Endothelial cell of umbilical vein (primary cell): ENCODE data around the gene FBXO4. TPM values are rescaled to one million over a fixed set of nuclear protein-coding genes. Genes with fewer than 3 reads are reported as not detected.

Experiments
- BruUV-seq: library from RNA; stranded (reverse); fragments of 400-500 nt; replicated peaks from 2 replicates; lab custom pipeline; 2021; lab: Mats Ljungman, UMichigan
- CTCF ChIA-PET: fragments of 300-600, 350-600 bp; sonication (Branson Sonifier 250); formaldehyde crosslinking; loops from one replicate; lab custom pipeline; 2021; ENCODE audit warnings: antibody characterized with exemption, inconsistent platforms; lab: Charles Lee
- POLR2A ChIA-PET: fragments of 300-600, 350-600 bp; sonication (Branson Sonifier 250); formaldehyde crosslinking; loops from one replicate; lab custom pipeline; 2021; ENCODE audit warnings: antibody characterized with exemption, inconsistent platforms; lab: Charles Lee
- DNase-seq: peaks from one replicate; pipeline ENCODE4 v3.0.0-alpha.2; 2011; ENCODE audit warnings: low read depth, low spot score
- FAIRE-seq: peaks from 2 replicates; lab custom pipeline; 2011; peaks lifted over from hg19 to GRCh38; lab: Jason Lieb, UNC
- H2AFZ ChIP-seq: 2 replicates; pipeline ENCODE4 v1.6.0; 2012; ENCODE audit warnings: low read depth, low read length, control low read depth, inconsistent platforms
- H3K27ac ChIP-seq: 2 replicates; pipeline ENCODE4 v1.5.1; 2011; ENCODE audit warnings: low read depth, mild to moderate bottlenecking, control low read depth, low read length, moderate library complexity; ENCODE audit not compliant: insufficient read depth
- H3K27me3 ChIP-seq, 2 experiments: 2 replicates each; pipeline versions ENCODE4 v1.6.0 to v1.6.1; 2011; ENCODE audit warnings: low read length in 2 of 2, mixed read lengths in 1 of 2; ENCODE audit not compliant: control insufficient read depth in 2 of 2, insufficient read depth in 2 of 2
- H3K36me3 ChIP-seq, 2 experiments: 2 replicates in 1 of 2; 3 replicates in 1 of 2; pipeline ENCODE4 v1.5.1; 2011; ENCODE audit warnings: low read length in 2 of 2, mild to moderate bottlenecking in 1 of 2, moderate library complexity in 1 of 2; ENCODE audit not compliant: control insufficient read depth in 2 of 2, insufficient read depth in 2 of 2; ENCODE audit errors: extremely low read depth in 1 of 2
- H3K4me1 ChIP-seq: 3 replicates; pipeline ENCODE4 v1.5.1; 2011; ENCODE audit warnings: mild to moderate bottlenecking, low read length; ENCODE audit not compliant: control insufficient read depth, insufficient read depth; ENCODE audit errors: extremely low read depth
- H3K4me2 ChIP-seq: 2 replicates; pipeline ENCODE4 v1.6.1; 2011; ENCODE audit warnings: low read length, control low read depth, mixed read lengths; ENCODE audit not compliant: insufficient read depth
- H3K4me3 ChIP-seq, 3 experiments: fragments of 200-600 bp in 1 of 3; sonication (generic), shearing (Covaris generic) in 1 of 3; replicated peaks in 1 of 3; 2 replicates each; pipeline ENCODE4 v1.5.1; 2011 to 2016; ENCODE audit warnings: control low read depth in 3 of 3, low read length in 3 of 3, mild to moderate bottlenecking in 2 of 3, inconsistent platforms in 1 of 3, low read depth in 1 of 3, moderate library complexity in 1 of 3; ENCODE audit not compliant: insufficient read depth in 1 of 3
- H3K79me2 ChIP-seq: 2 replicates; pipeline ENCODE4 v1.6.0; 2012; ENCODE audit warnings: low read length, inconsistent platforms; ENCODE audit not compliant: control insufficient read depth, insufficient read depth
- H3K9ac ChIP-seq: replicated peaks from 2 replicates; pipeline ENCODE3; 2011; ENCODE audit warnings: low read length, control low read depth; ENCODE audit not compliant: insufficient read depth; ENCODE audit errors: extremely low read depth
- H3K9me1 ChIP-seq: replicated peaks from 3 replicates; pipeline ENCODE4 v1.6.0; 2011; ENCODE audit warnings: mild to moderate bottlenecking, low read length; ENCODE audit not compliant: control insufficient read depth, insufficient read depth; ENCODE audit errors: extremely low read depth
- H3K9me3 ChIP-seq: replicated peaks from 2 replicates; pipeline ENCODE4 v1.5.1; 2012; ENCODE audit warnings: low read length, inconsistent platforms; ENCODE audit not compliant: control insufficient read depth, insufficient read depth
- H4K20me1 ChIP-seq: replicated peaks from 2 replicates; pipeline ENCODE3; 2011; ENCODE audit warnings: mild to moderate bottlenecking, low read length; ENCODE audit not compliant: control insufficient read depth, insufficient read depth; ENCODE audit errors: extremely low read depth
- CTCF ChIP-seq, 2 donors: IDR thresholded peaks; 1 replicate in 1 of 2; 2 replicates in 1 of 2; pipeline ENCODE4 v1.5.1; 2011; ENCODE audit warnings: low read length in 2 of 2, mild to moderate bottlenecking in 2 of 2, moderate library complexity in 2 of 2, control low read depth in 1 of 2, inconsistent platforms in 1 of 2, low read depth in 1 of 2; ENCODE audit not compliant: insufficient read depth in 1 of 2; ENCODE audit errors: extremely low read depth in 1 of 2
- EZH2 ChIP-seq: IDR thresholded peaks from 2 replicates; pipeline ENCODE4 v1.6.1; 2012; ENCODE audit warnings: borderline replicate concordance, low read depth, mild to moderate bottlenecking, moderate library complexity, low read length, inconsistent platforms; ENCODE audit not compliant: severe bottlenecking
- FOS ChIP-seq: IDR thresholded peaks from 2 replicates; pipeline ENCODE4 v1.6.1; 2011; ENCODE audit warnings: mild to moderate bottlenecking, low read length, moderate library complexity, borderline replicate concordance; ENCODE audit not compliant: insufficient read depth
- GATA2 ChIP-seq: IDR thresholded peaks from 2 replicates; pipeline ENCODE4 v1.7.0; 2011; ENCODE audit warnings: low read depth, mild to moderate bottlenecking, moderate library complexity, mixed read lengths, low read length; ENCODE audit not compliant: insufficient read length, insufficient read depth
- JUN ChIP-seq: IDR thresholded peaks from 2 replicates; pipeline ENCODE4 v1.6.1; 2011; ENCODE audit warnings: borderline replicate concordance, low read depth; ENCODE audit not compliant: insufficient read length, insufficient read depth
- MAX ChIP-seq: IDR thresholded peaks from 2 replicates; pipeline ENCODE4 v1.6.1; 2011; ENCODE audit not compliant: insufficient read depth, insufficient read length
- MYC ChIP-seq: IDR thresholded peaks from one replicate; pipeline ENCODE4 v1.6.1; 2011; ENCODE audit warnings: mild to moderate bottlenecking, low read depth, low read length
- POLR2A ChIP-seq: IDR thresholded peaks from 2 replicates; pipeline ENCODE4 v1.6.1; 2012; ENCODE audit warnings: low read depth, mild to moderate bottlenecking, control low read depth, low read length
- POLR2AphosphoS5 ChIP-seq: IDR thresholded peaks from 2 replicates; pipeline ENCODE4 v1.6.1; 2012; ENCODE audit warnings: low read depth, mild to moderate bottlenecking, control low read depth, low read length, moderate library complexity; ENCODE audit not compliant: insufficient read depth
- dilution Hi-C: fragments of 300-500 bp; cut with MboI; formaldehyde crosslinking; loops from one replicate; pipeline ENCODE4 v1.15.0; 2019; ENCODE audit warnings: low sequenced_read_pairs; ENCODE audit not compliant: extremely low pct_ligation_motif_present
- intact Hi-C: fragments of 100-400 bp; cut with micrococcal nuclease; formaldehyde crosslinking; loops from one replicate; pipeline ENCODE4 v1.10.0; 2022
- polyA plus RNA-seq, 4 experiments: library from polyadenylated mRNA; depleted of rRNA in 3 of 4; stranded (reverse) in 3 of 4; unstranded in 1 of 4; fragments of >200 nt; gene quantifications; 2 replicates each; pipeline versions ENCODE4 v1.2.1 to v1.2.3, GENCODE V29; 2011 to 2012; ENCODE audit warnings: missing spikeins in 1 of 4
- total RNA-seq: library from RNA; stranded (reverse); gene quantifications from 2 replicates; pipeline ENCODE4 v1.2.3, GENCODE V29; 2021

FBXO4 gene
- total and polyA plus RNA-seq, 2 donors (not counting 3 experiments of a cell fraction or from before 2014, with no cell fraction given) = 4.4 to 7.7 TPM

GRCh38 chr5:41878173-41878572 is 46.9 kb upstream of the FBXO4 start:
- Histone ChIP-seq H3K9me1 (no peaks in the 10 kb centered on the region), H3K9me3 (no peaks in the 10 kb centered on the region), H3K79me2 (no peaks in the 10 kb centered on the region), H3K4me3 (no peak overlapping the region), H3K27me3 (peaks cover 4 to 18% of the 10 kb centered on the region in 2 experiments), H3K36me3 (no peaks in the 10 kb centered on the region), H3K9ac (no peak overlapping the region), H3K27ac (no peak overlapping the region), H3K4me1 (no peaks in the 10 kb centered on the region), H4K20me1 (no peaks in the 10 kb centered on the region), H2AFZ (no peak overlapping the region), H3K4me2 (no peak overlapping the region)
- no TSS peak for BruUV-seq
- ChIA-PET POLR2A (no interaction called here), CTCF (no interaction called here)
- dilution Hi-C loops (no loop called here), intact Hi-C loops (no loop called here)
- FAIRE-seq (no peak), DNase-seq (no peak)
- TF ChIP-seq GATA2 = no peak
- TF ChIP-seq POLR2A = no peak
- TF ChIP-seq POLR2AphosphoS5 = no peak
- no peak for TF ChIP-seq CTCF (IDR thresholded peaks at IDR 0.05; ENCODE audit: extremely low read depth in 1 of 2, insufficient read depth in 1 of 2, low read depth in 1 of 2, low read length in 2 of 2)
- no peak for TF ChIP-seq JUN
- no peak for TF ChIP-seq MYC
- no peak for TF ChIP-seq FOS
- TF ChIP-seq EZH2 = no peak
- TF ChIP-seq MAX = no peak
